ENCODE measurements around the gene KCNMB2.

The KCNMB2 gene

GRCh38 chr3:178847190-178847589 is 311.0 kb downstream of the KCNMB2 start:
- H3K27ac Mint-ChIP-seq = no peak overlapping the region
- no peaks in the 10 kb centered on the region for H3K36me3 Mint-ChIP-seq (ENCODE audit: low read depth)
- H3K9me3 Mint-ChIP-seq = no peaks in the 10 kb centered on the region
- no peak for TF ChIP-seq CTCF (IDR thresholded peaks at IDR 0.05; ENCODE audit: unreplicated experiment in 3 of 3)
- peaks cover 16% of the 10 kb centered on the region for H3K4me1 Mint-ChIP-seq
- no peak overlapping the region for H3K4me3 Mint-ChIP-seq
- no peaks in the 10 kb centered on the region for H3K27me3 Mint-ChIP-seq (ENCODE audit: low read depth)

GRCh38 chr3:178849199-178849910 is 313.1 kb downstream of the KCNMB2 start:
- Mint-ChIP-seq H3K4me1 (peaks cover 16% of the 10 kb centered on the region), H3K4me3 (no peak overlapping the region), H3K27me3 (ENCODE audit: low read depth) (no peaks in the 10 kb centered on the region), H3K27ac (no peak overlapping the region), H3K9me3 (no peaks in the 10 kb centered on the region), H3K36me3 (ENCODE audit: low read depth) (no peaks in the 10 kb centered on the region)
- no peak for TF ChIP-seq CTCF (IDR thresholded peaks at IDR 0.05; ENCODE audit: unreplicated experiment in 3 of 3)

DNA sequence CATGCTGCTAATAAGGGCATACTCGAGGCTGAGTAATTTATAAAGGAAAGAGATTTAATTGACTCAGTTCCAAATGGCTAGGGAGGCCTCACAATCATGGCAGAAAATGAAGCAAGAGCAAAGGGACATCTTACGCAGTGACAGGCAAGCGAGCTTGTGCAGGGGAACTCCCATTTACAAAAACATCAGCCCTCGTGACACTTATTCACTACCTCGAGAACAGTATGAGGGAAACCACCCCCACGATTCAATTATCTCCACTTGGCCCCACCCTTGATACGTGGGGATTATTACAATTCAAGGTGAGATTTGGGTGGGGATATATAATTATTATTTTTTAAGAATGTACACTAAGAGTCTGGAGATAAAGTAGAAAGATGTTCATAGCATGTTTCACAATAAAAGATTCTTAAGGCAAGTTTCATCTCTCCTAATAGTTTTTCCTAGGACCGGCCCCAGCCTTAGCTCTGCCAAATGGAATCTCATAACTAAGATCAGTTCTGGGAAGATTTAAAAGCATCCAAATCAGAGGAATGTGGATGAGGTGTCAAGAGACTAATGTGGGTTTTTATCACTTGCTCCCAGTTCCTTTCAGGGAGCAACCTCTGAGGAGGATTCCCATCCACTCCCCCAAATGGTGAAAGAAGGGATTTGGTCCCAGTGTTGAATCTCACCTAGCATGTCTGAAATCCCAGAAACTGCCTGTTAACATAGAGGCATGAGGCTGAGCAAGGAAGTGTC is 314.4 kb downstream of the KCNMB2 start:
- TF ChIP-seq CTCF (IDR thresholded peaks at IDR 0.05; ENCODE audit: unreplicated experiment in 3 of 3) = no peak
- no peak overlapping the region for H3K4me3 Mint-ChIP-seq
- H3K36me3 Mint-ChIP-seq (ENCODE audit: low read depth) = no peaks in the 10 kb centered on the region
- no peaks in the 10 kb centered on the region for H3K9me3 Mint-ChIP-seq
- H3K27me3 Mint-ChIP-seq (ENCODE audit: low read depth) = no peaks in the 10 kb centered on the region
- H3K27ac Mint-ChIP-seq = peak overlapping the region in 2 of 3 experiments; percentile 12 to 43
- peaks cover 22% of the 10 kb centered on the region for H3K4me1 Mint-ChIP-seq

- no peak for TF ChIP-seq CTCF (IDR thresholded peaks at IDR 0.05; ENCODE audit: unreplicated experiment in 3 of 3)
- H3K4me3 Mint-ChIP-seq = no peak overlapping the region
- no peaks in the 10 kb centered on the region for H3K9me3 Mint-ChIP-seq
- no peaks in the 10 kb centered on the region for H3K36me3 Mint-ChIP-seq (ENCODE audit: low read depth)
- peaks cover 23% of the 10 kb centered on the region for H3K4me1 Mint-ChIP-seq
- H3K27ac Mint-ChIP-seq = no peak overlapping the region
- H3K27me3 Mint-ChIP-seq (ENCODE audit: low read depth) = no peaks in the 10 kb centered on the region
Observed at GRCh38 chr3:178851564-178851963, 315.3 kb downstream of the KCNMB2 start.

DNA sequence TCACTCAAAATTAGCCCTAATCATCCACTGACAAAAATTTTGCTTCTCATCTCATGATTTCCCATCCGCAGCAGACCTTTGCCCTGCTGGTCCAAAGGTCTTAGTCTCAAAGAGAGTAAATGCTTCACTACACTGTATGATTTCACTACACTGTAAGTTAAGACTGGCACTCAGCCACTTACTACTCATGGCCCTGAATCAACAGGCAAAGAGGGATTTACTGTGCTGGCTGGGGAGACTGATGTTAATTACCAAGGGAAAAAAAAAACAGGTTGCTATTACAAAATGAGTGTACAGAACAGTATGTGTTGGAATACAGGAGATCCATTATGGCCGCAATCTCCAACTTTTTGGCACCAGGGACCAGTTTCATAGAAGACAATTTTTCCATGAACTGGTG is 320.6 kb downstream of the KCNMB2 start:
- Mint-ChIP-seq H3K27ac (peak overlapping the region in 2 of 3 experiments; percentile 37 to 53), H3K36me3 (ENCODE audit: low read depth) (no peaks in the 10 kb centered on the region), H3K9me3 (no peaks in the 10 kb centered on the region), H3K4me3 (no peak overlapping the region), H3K4me1 (peaks cover 17% of the 10 kb centered on the region), H3K27me3 (ENCODE audit: low read depth) (no peaks in the 10 kb centered on the region)
- TF ChIP-seq CTCF (IDR thresholded peaks at IDR 0.05; ENCODE audit: unreplicated experiment in 3 of 3) = no peak
